H54 (cell line): ENCODE measurements around the gene DAO.

Source experiments
- DNase-seq: peaks from one replicate; pipeline ENCODE4 v3.0.0; 2011; ENCODE audit warnings: low spot score, mixed read lengths; ENCODE audit not compliant: insufficient read length
- FAIRE-seq: peaks from 3 replicates; lab custom pipeline; 2011; peaks lifted over from hg19 to GRCh38; lab: Jason Lieb, UNC
- POLR2A ChIP-seq: IDR thresholded peaks from 2 replicates; pipeline ENCODE4 v1.6.1; 2011; ENCODE audit warnings: low read depth, mild to moderate bottlenecking, low read length

Gene DAO

DNA sequence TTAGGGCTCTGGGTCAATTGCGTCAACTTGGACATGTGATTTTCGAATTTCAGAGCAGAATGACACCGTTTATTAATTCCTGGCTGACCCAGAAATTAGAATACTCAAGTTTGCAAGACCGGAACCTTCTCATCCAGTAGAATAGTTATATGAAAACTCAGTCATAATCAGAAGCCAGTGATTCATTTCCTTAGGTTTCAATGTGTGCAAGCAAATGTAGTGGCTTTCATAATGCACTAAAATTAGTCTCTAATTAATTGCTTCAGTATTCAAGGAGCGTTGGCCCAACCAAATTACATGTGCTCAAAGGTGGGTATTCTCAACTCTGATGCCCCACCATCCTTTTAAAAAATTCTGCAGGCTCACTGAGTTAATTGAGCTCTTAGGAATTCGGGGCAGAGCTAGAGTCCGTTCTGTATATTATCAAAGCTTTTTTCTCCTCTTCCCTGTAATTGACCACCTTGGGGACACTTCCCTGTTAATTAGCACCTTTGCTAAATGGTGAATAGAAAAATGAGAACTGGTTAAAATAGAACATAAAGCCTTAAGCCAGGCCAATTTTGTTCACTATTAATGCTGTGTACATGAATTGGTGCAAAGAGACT lies 55.4 kb downstream of the DAO start:
- FAIRE-seq (no peak), DNase-seq (no peak)
- TF ChIP-seq POLR2A = no peak

- FAIRE-seq = no peak
- no peak for DNase-seq
- TF ChIP-seq POLR2A = no peak
Measured at GRCh38 chr12:108938247-108938924, 58.5 kb downstream of the DAO start.

GRCh38 chr12:108939594-108939993 lies 59.7 kb downstream of the DAO start:
- TF ChIP-seq POLR2A = no peak
- FAIRE-seq (no peak), DNase-seq (peak; percentile 11)

GRCh38 chr12:108940138-108940537 lies 60.2 kb downstream of the DAO start:
- DNase-seq = no peak
- no peak for FAIRE-seq
- TF ChIP-seq POLR2A = no peak

- TF ChIP-seq POLR2A = no peak
- DNase-seq = no peak
- no peak for FAIRE-seq
Measured at GRCh38 chr12:108947097-108947496, 67.2 kb downstream of the DAO start.

- DNase-seq (no peak), FAIRE-seq (no peak)
- TF ChIP-seq POLR2A = no peak
Measured at GRCh38 chr12:108948367-108948766, 68.5 kb downstream of the DAO start.

DNA sequence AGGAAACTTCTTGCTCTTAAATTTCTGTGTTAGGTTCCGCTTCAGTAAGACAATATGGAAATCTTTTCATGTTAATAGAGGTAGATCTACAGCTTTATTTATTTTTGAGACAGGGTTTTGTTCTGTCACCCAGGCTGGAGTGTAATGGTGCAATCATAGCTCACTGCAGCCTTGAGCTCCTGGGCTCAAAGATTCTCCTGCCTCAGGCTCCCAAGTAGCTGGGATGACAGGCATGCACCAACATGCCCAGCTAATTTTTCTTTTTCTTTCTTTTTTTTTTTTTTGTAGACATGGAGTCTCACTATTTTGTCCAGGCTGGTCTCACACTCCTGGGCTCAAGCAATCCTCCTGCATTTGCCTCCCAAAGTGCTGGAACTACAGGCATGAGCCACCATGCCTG lies 70.1 kb downstream of the DAO start:
- FAIRE-seq (no peak), DNase-seq (no peak)
- TF ChIP-seq POLR2A = no peak
